ENCODE measurements around the gene CFAP45.

The CFAP45 gene

GRCh38 chr1:159935719-159936272 lies 35.8 kb upstream of the CFAP45 start:
- Histone ChIP-seq H3K27me3 (ENCODE audit: insufficient read depth, insufficient read length) (no peaks in the 10 kb centered on the region), H3K36me3 (ENCODE audit: insufficient read depth, insufficient read length, low read length) (peaks cover 80% of the 10 kb centered on the region), H3K4me1 (ENCODE audit: insufficient read depth, insufficient read length) (peaks cover 22% of the 10 kb centered on the region), H3K4me3 (ENCODE audit: insufficient read length, low read depth) (no peak overlapping the region), H3K9ac (ENCODE audit: insufficient read length, low read depth) (no peak overlapping the region), H3K9me3 (ENCODE audit: insufficient read depth, low read length) (no peaks in the 10 kb centered on the region)
- no peak for DNase-seq (ENCODE audit: low read depth, low spot score)
- TF ChIP-seq YY1 (IDR thresholded peaks at IDR 0.05; ENCODE audit: insufficient read depth, insufficient read length) (no peak), SUZ12 (IDR thresholded peaks at IDR 0.05; ENCODE audit: extremely low read depth, insufficient read depth, insufficient read length) (no peak), ZNF274 (IDR thresholded peaks at IDR 0.05; ENCODE audit: low read depth, low read length) (no peak)

DNA sequence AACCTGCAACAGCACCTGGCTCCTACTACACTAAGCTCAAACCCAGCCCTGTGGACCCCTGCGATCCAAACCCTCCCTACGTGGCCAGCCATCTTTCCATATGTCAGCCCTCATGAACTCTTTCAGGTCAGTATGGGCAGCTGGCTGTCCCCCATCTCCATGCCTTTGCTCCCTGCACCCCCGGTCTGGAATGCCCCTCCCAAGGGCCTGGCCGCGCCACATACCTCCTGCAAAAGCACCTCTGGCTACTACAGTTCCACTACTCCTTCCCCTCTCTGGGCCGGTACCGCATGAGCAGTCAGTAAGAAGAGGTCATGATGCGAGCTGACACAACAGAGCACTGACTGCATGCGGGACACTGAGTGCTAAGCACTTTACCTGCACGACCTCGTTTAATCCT lies 35.3 kb upstream of the CFAP45 start:
- Histone ChIP-seq H3K36me3 (ENCODE audit: insufficient read depth, insufficient read length, low read length) (peaks cover 82% of the 10 kb centered on the region), H3K9ac (ENCODE audit: insufficient read length, low read depth) (no peak overlapping the region), H3K4me3 (ENCODE audit: insufficient read length, low read depth) (no peak overlapping the region), H3K4me1 (ENCODE audit: insufficient read depth, insufficient read length) (peaks cover 21% of the 10 kb centered on the region), H3K9me3 (ENCODE audit: insufficient read depth, low read length) (no peaks in the 10 kb centered on the region), H3K27me3 (ENCODE audit: insufficient read depth, insufficient read length) (no peaks in the 10 kb centered on the region)
- DNase-seq (ENCODE audit: low read depth, low spot score), result no peak
- TF ChIP-seq YY1 (IDR thresholded peaks at IDR 0.05; ENCODE audit: insufficient read depth, insufficient read length) (no peak), ZNF274 (IDR thresholded peaks at IDR 0.05; ENCODE audit: low read depth, low read length) (no peak), SUZ12 (IDR thresholded peaks at IDR 0.05; ENCODE audit: extremely low read depth, insufficient read depth, insufficient read length) (no peak)

- H3K4me1 ChIP-seq (ENCODE audit: insufficient read depth, insufficient read length), result peaks cover 21% of the 10 kb centered on the region
- no peak overlapping the region for H3K9ac ChIP-seq (ENCODE audit: insufficient read length, low read depth)
- H3K9me3 ChIP-seq (ENCODE audit: insufficient read depth, low read length), result no peaks in the 10 kb centered on the region
- peaks cover 82% of the 10 kb centered on the region for H3K36me3 ChIP-seq (ENCODE audit: insufficient read depth, insufficient read length, low read length)
- H3K4me3 ChIP-seq (ENCODE audit: insufficient read length, low read depth), result no peak overlapping the region
- H3K27me3 ChIP-seq (ENCODE audit: insufficient read depth, insufficient read length), result no peaks in the 10 kb centered on the region
- TF ChIP-seq ZNF274 (IDR thresholded peaks at IDR 0.05; ENCODE audit: low read depth, low read length), result no peak
- no peak for TF ChIP-seq SUZ12 (IDR thresholded peaks at IDR 0.05; ENCODE audit: extremely low read depth, insufficient read depth, insufficient read length)
- no peak for TF ChIP-seq YY1 (IDR thresholded peaks at IDR 0.05; ENCODE audit: insufficient read depth, insufficient read length)
- DNase-seq (ENCODE audit: low read depth, low spot score), result no peak
Observed at GRCh38 chr1:159934136-159935039, 34.4 kb upstream of the CFAP45 start.

GRCh38 chr1:159933347-159933746 lies 33.4 kb upstream of the CFAP45 start:
- Histone ChIP-seq H3K4me3 (ENCODE audit: insufficient read length, low read depth) (no peak overlapping the region), H3K4me1 (ENCODE audit: insufficient read depth, insufficient read length) (peaks cover 21% of the 10 kb centered on the region), H3K36me3 (ENCODE audit: insufficient read depth, insufficient read length, low read length) (peaks cover 82% of the 10 kb centered on the region), H3K9ac (ENCODE audit: insufficient read length, low read depth) (no peak overlapping the region), H3K9me3 (ENCODE audit: insufficient read depth, low read length) (no peaks in the 10 kb centered on the region), H3K27me3 (ENCODE audit: insufficient read depth, insufficient read length) (no peaks in the 10 kb centered on the region)
- DNase-seq (ENCODE audit: low read depth, low spot score), result no peak
- TF ChIP-seq YY1 (IDR thresholded peaks at IDR 0.05; ENCODE audit: insufficient read depth, insufficient read length), result no peak
- no peak for TF ChIP-seq SUZ12 (IDR thresholded peaks at IDR 0.05; ENCODE audit: extremely low read depth, insufficient read depth, insufficient read length)
- no peak for TF ChIP-seq ZNF274 (IDR thresholded peaks at IDR 0.05; ENCODE audit: low read depth, low read length)

DNA sequence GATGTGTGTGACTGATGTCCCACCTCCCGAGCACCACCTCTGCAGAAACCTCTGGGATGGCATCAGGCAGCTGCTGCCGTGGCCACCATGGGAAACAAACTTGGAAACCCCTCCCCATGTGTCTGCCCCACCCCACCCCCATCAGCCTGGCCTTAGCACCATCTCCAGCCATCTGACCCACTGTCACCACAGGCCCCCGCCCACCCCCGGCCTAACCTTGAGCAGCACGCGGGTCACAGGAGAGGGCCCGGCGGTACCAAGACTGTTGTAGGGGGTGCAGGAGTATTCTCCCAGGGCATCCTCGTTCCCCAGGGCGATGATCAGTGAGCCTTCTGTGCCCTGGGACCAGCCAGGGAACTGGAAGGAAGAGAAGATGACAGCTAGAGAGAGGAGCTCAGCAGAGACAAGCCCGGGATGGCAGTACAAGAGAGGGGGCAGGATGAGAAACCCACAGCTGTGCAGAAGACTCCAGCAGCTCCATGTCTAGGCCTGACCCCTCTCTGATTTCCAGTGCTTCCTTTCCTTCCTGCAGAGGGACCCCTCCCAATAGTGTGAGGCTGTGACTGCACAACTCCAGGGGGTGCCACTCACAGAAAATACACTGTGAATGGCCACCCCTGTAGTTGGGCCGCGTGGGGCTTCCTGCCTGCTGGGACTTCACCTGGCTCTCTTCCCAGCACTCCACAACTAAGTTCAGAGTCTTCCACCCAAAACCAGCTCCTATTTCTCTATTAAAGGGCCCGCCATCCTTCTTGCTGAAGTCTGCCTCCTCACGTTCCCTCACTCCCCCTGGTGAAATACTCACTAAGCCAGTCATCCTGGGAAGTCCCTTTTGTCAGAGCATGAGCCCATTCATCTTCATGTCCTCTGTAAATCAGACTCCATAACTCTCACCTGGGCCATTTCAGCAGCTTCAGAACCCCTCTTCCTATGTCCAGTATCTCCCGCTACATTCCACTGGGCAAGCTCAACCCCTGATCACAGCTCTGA lies 32.6 kb upstream of the CFAP45 start:
- Histone ChIP-seq H3K27me3 (ENCODE audit: insufficient read depth, insufficient read length) (no peaks in the 10 kb centered on the region), H3K4me1 (ENCODE audit: insufficient read depth, insufficient read length) (peaks cover 17% of the 10 kb centered on the region), H3K9ac (ENCODE audit: insufficient read length, low read depth) (no peak overlapping the region), H3K36me3 (ENCODE audit: insufficient read depth, insufficient read length, low read length) (peaks cover 85% of the 10 kb centered on the region), H3K4me3 (ENCODE audit: insufficient read length, low read depth) (no peak overlapping the region), H3K9me3 (ENCODE audit: insufficient read depth, low read length) (no peaks in the 10 kb centered on the region)
- TF ChIP-seq SUZ12 (IDR thresholded peaks at IDR 0.05; ENCODE audit: extremely low read depth, insufficient read depth, insufficient read length), result no peak
- TF ChIP-seq ZNF274 (IDR thresholded peaks at IDR 0.05; ENCODE audit: low read depth, low read length), result no peak
- no peak for TF ChIP-seq YY1 (IDR thresholded peaks at IDR 0.05; ENCODE audit: insufficient read depth, insufficient read length)
- no peak for DNase-seq (ENCODE audit: low read depth, low spot score)

DNA sequence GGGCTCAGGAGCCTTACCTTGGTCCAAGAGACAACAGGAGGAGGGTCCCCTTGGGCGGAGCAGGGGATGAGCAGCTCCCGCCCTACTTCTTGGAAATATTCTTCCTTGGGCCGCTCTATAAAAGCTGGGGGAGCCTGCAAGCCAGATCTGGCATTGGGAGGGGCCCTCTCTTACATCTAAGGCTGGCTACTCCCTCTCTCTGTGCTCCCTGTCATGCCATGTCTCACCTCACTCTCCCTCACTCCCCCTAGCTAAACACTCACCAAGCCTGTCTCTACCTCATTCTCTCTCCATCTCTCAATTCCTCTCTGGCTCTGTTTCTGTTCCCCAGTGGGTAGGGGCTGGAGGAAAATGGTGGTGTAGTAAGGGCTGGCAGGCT lies 31.8 kb upstream of the CFAP45 start:
- no peaks in the 10 kb centered on the region for H3K9me3 ChIP-seq (ENCODE audit: insufficient read depth, low read length)
- no peak overlapping the region for H3K4me3 ChIP-seq (ENCODE audit: insufficient read length, low read depth)
- no peak overlapping the region for H3K9ac ChIP-seq (ENCODE audit: insufficient read length, low read depth)
- DNase-seq (ENCODE audit: low read depth, low spot score), result no peak
- H3K27me3 ChIP-seq (ENCODE audit: insufficient read depth, insufficient read length), result no peaks in the 10 kb centered on the region
- peaks cover 10% of the 10 kb centered on the region for H3K4me1 ChIP-seq (ENCODE audit: insufficient read depth, insufficient read length)
- TF ChIP-seq ZNF274 (IDR thresholded peaks at IDR 0.05; ENCODE audit: low read depth, low read length), result no peak
- no peak for TF ChIP-seq SUZ12 (IDR thresholded peaks at IDR 0.05; ENCODE audit: extremely low read depth, insufficient read depth, insufficient read length)
- TF ChIP-seq YY1 (IDR thresholded peaks at IDR 0.05; ENCODE audit: insufficient read depth, insufficient read length), result no peak
- peaks cover 91% of the 10 kb centered on the region for H3K36me3 ChIP-seq (ENCODE audit: insufficient read depth, insufficient read length, low read length)
